HepG2 (cell line): Measurements from ENCODE around the gene SCAI. TPM values are rescaled to one million over a fixed set of nuclear protein-coding genes. Genes with fewer than 3 reads are reported as not detected.

Experiments used
- ATAC-seq: fragments of 200-7000 bp; cut with Tn5 transposase; 3 replicates; pipeline ENCODE4 v1.9.1; 2020; ENCODE audit warnings: mild to moderate bottlenecking, moderate library complexity
- BruUV-seq: library from RNA; stranded (reverse); fragments of 400-500 nt; replicated peaks from 2 replicates; lab custom pipeline; 2021; lab: Mats Ljungman, UMichigan
- CTCF ChIA-PET: fragments of 300-600 bp; formaldehyde crosslinking; extraction: SDS; loops from one replicate; lab custom pipeline; 2021; ENCODE audit warnings: low total read pairs, inconsistent platforms, low intra/inter-chr PET ratio; lab: Yijun Ruan, JAX
- POLR2A ChIA-PET: fragments of 350-600 bp; sonication (Branson Sonifier 250); formaldehyde crosslinking; loops from one replicate; lab custom pipeline; 2020; ENCODE audit warnings: antibody characterized with exemption, inconsistent platforms; lab: Yijun Ruan, JAX
- DNase-seq: peaks from one replicate; pipeline ENCODE4 v3.0.0-alpha.2; 2015; ENCODE audit warnings: low spot score
- FAIRE-seq: peaks from 3 replicates; lab custom pipeline; 2011; peaks lifted over from hg19 to GRCh38; lab: Jason Lieb, UNC
- H2AFZ ChIP-seq: one replicate; pipeline ENCODE4 v1.6.1; 2011; ENCODE audit warnings: low read length, inconsistent platforms
- H3K27ac ChIP-seq: fragments of 300-600 bp; 3 replicates; pipeline ENCODE4 v1.8.0; 2011; ENCODE audit warnings: mixed run types, mild to moderate bottlenecking, mixed read lengths, low read length, inconsistent platforms; ENCODE audit not compliant: insufficient read depth; ENCODE audit errors: extremely low read length
- H3K27me3 ChIP-seq, 2 experiments: fragments of 200-600 bp in 1 of 2; 2 replicates in 1 of 2; 3 replicates in 1 of 2; pipeline versions ENCODE4 v1.6.0 to v1.8.0; 2011; ENCODE audit warnings: low read length in 2 of 2, mild to moderate bottlenecking in 2 of 2, moderate library complexity in 2 of 2, inconsistent platforms in 1 of 2; ENCODE audit not compliant: insufficient read depth in 2 of 2, control insufficient read depth in 1 of 2
- H3K36me3 ChIP-seq, 2 experiments: fragments of 200-600 bp in 1 of 2; replicated peaks in 1 of 2; 2 replicates in 1 of 2; 3 replicates in 1 of 2; pipeline versions ENCODE4 v1.5.1 to v1.8.0; 2011; ENCODE audit warnings: low read length in 2 of 2, inconsistent platforms in 1 of 2; ENCODE audit not compliant: insufficient read depth in 2 of 2, control insufficient read depth in 1 of 2
- H3K4me1 ChIP-seq: 2 replicates; pipeline ENCODE4 v1.5.1; 2012; ENCODE audit warnings: low read length, inconsistent platforms; ENCODE audit not compliant: insufficient read depth
- H3K4me2 ChIP-seq: 2 replicates; pipeline ENCODE4 v1.6.0; 2011; ENCODE audit warnings: low read depth, low read length, inconsistent platforms
- H3K4me3 ChIP-seq, 3 experiments: fragments of 200-600 bp in 1 of 3; sonication (generic), shearing (Covaris generic) in 1 of 3; replicated peaks in 1 of 3; 2 replicates each; pipeline ENCODE4 v1.5.1; 2011 to 2016; ENCODE audit warnings: low read length in 3 of 3, inconsistent platforms in 2 of 3, low read depth in 2 of 3, mild to moderate bottlenecking in 2 of 3, control low read depth in 1 of 3, mixed read lengths in 1 of 3; ENCODE audit not compliant: insufficient read depth in 1 of 3
- H3K79me2 ChIP-seq: one replicate; pipeline ENCODE4 v1.6.1; 2011; ENCODE audit warnings: low read length, inconsistent platforms; ENCODE audit not compliant: insufficient read depth
- H3K9ac ChIP-seq: 2 replicates; pipeline ENCODE4 v1.6.0; 2011; ENCODE audit warnings: mild to moderate bottlenecking, low read depth, low read length, inconsistent platforms; ENCODE audit not compliant: insufficient read depth
- H3K9me3 ChIP-seq: 2 replicates; pipeline ENCODE4 v1.5.1; 2012; ENCODE audit warnings: mild to moderate bottlenecking, low read length
- H4K20me1 ChIP-seq: 2 replicates; pipeline ENCODE4 v1.6.0; 2011; ENCODE audit warnings: inconsistent platforms, mild to moderate bottlenecking, low read length, moderate library complexity; ENCODE audit not compliant: insufficient read depth
- ATF2 ChIP-seq: sonication (generic); formaldehyde crosslinking; IDR thresholded peaks from 2 replicates; pipeline ENCODE4 v1.4.0; 2020; ENCODE audit warnings: missing genetic modification reagents
- CEBPB ChIP-seq: IDR thresholded peaks from 2 replicates; pipeline ENCODE4 v1.6.1; 2011; ENCODE audit warnings: low read depth, low read length, improper control_type of control experiment, borderline replicate concordance
- HNRNPL ChIP-seq: fragments of 200-400 bp; formaldehyde crosslinking; IDR thresholded peaks from 2 replicates; pipeline ENCODE4 v1.6.1; 2017; ENCODE audit warnings: mild to moderate bottlenecking, low read depth, low read length
- MLXIP ChIP-seq: sonication (generic); formaldehyde crosslinking; IDR thresholded peaks from 2 replicates; pipeline ENCODE4 v1.9.0; 2021; ENCODE audit warnings: missing genetic modification reagents, borderline replicate concordance
- PITX1 ChIP-seq: sonication (generic); formaldehyde crosslinking; IDR thresholded peaks from 2 replicates; pipeline ENCODE4 v1.5.1; 2020; ENCODE audit warnings: mild to moderate bottlenecking, missing genetic modification reagents
- PLSCR1 ChIP-seq: sonication (generic); formaldehyde crosslinking; IDR thresholded peaks from 2 replicates; pipeline ENCODE4 v1.5.0; 2020; ENCODE audit warnings: missing genetic modification reagents, mild to moderate bottlenecking, borderline replicate concordance
- THRA ChIP-seq: sonication (generic); formaldehyde crosslinking; IDR thresholded peaks from 2 replicates; pipeline ENCODE4 v1.4.0; 2020; ENCODE audit warnings: missing genetic modification reagents, borderline replicate concordance
- ZFP91 ChIP-seq: sonication (generic); formaldehyde crosslinking; IDR thresholded peaks from 2 replicates; pipeline ENCODE4 v1.9.0; 2022; ENCODE audit warnings: missing genetic modification reagents, mild to moderate bottlenecking, borderline replicate concordance
- ZNF20 ChIP-seq: sonication (generic); formaldehyde crosslinking; IDR thresholded peaks from 2 replicates; pipeline ENCODE4 v1.4.0; 2020; ENCODE audit warnings: mild to moderate bottlenecking, moderate library complexity, missing genetic modification reagents
- ZNF24 ChIP-seq: fragments of 450-650 bp; IDR thresholded peaks from 2 replicates; pipeline ENCODE4 v1.6.1; 2017; ENCODE audit warnings: antibody characterized with exemption, mild to moderate bottlenecking
- ZNF432 ChIP-seq: sonication (generic); formaldehyde crosslinking; IDR thresholded peaks from 2 replicates; pipeline ENCODE4 v1.5.0; 2020; ENCODE audit warnings: missing genetic modification reagents, mild to moderate bottlenecking, borderline replicate concordance
- ZNF672 ChIP-seq: sonication (generic); formaldehyde crosslinking; IDR thresholded peaks from 2 replicates; pipeline ENCODE4 v1.8.1; 2022; ENCODE audit warnings: missing genetic modification reagents
- WGBS: methylation state at CpG from one replicate; pipeline ENCODE4 v1.1.6; 2017; ENCODE audit warnings: low lambda C conversion rate; 5-methylcytosine and 5-hydroxymethylcytosine counted together
- in situ Hi-C: cut with HindIII; loops from 2 replicates; pipeline ENCODE4 v1.10.0; 2017; ENCODE audit warnings: low pct_unique_long_range_greater_than_20kb; ENCODE audit not compliant: extremely low pct_ligation_motif_present
- intact Hi-C: fragments of 100-400 bp; cut with micrococcal nuclease; formaldehyde crosslinking; loops from one replicate; pipeline ENCODE4 v1.10.0; 2022; ENCODE audit not compliant: unreplicated experiment
- polyA plus RNA-seq, 8 experiments: library from polyadenylated mRNA; depleted of rRNA in 3 of 8; stranded (reverse) in 7 of 8; unstranded in 1 of 8; fragments of >200 nt; fragmentation: Illumina TruSeq in 4 of 8; extraction: Trizol in 4 of 8; gene quantifications; 2 replicates each; pipeline versions ENCODE4 v1.2.1 to v1.2.3, GENCODE V29; 2011 to 2016; ENCODE audit warnings: low read depth in 4 of 8, missing spikeins in 1 of 8, mixed read lengths in 1 of 8; ENCODE audit not compliant: insufficient read depth in 1 of 8
- total RNA-seq, 5 experiments: library from RNA; depleted of rRNA; stranded (reverse); fragments of >200 nt; fragmentation: Illumina TruSeq; extraction: Trizol; gene quantifications; 2 replicates each; pipeline ENCODE4 v1.2.3, GENCODE V29; 2016; ENCODE audit warnings: low read depth in 1 of 5

SCAI gene
- total and polyA plus RNA-seq, 2 of the 13 experiments (the other 11 are each of a cell fraction or from before 2014, with no cell fraction given): 4.4 to 8.4 TPM

- Histone ChIP-seq H3K4me3 (no peak overlapping the region), H3K36me3 (no peaks in the 10 kb centered on the region), H3K9me3 (no peaks in the 10 kb centered on the region), H3K9ac (no peak overlapping the region), H3K79me2 (no peaks in the 10 kb centered on the region), H4K20me1 (no peaks in the 10 kb centered on the region), H3K4me1 (no peaks in the 10 kb centered on the region), H2AFZ (no peak overlapping the region), H3K4me2 (no peak overlapping the region), H3K27me3 (no peaks in the 10 kb centered on the region), H3K27ac (no peak overlapping the region)
- no peak for DNase-seq
- in situ Hi-C loops (no loop called here), intact Hi-C loops (no loop called here)
- no peak for FAIRE-seq
- CTCF ChIA-PET: no interaction called here
- POLR2A ChIA-PET: no interaction called here
- 90% methylated on average over 10 of the region's 10 CpGs for WGBS
- BruUV-seq: no TSS peak
- ATAC-seq: no peak
- TF ChIP-seq PLSCR1: no peak
- no peak for TF ChIP-seq ZNF20 (CRISPR knock-in tag)
- no peak for TF ChIP-seq MLXIP (CRISPR knock-in tag)
- TF ChIP-seq ATF2 (CRISPR knock-in tag): no peak
- TF ChIP-seq THRA: no peak
- TF ChIP-seq ZNF432 (CRISPR knock-in tag): no peak
- no peak for TF ChIP-seq ZNF24
- no peak for TF ChIP-seq PITX1 (CRISPR knock-in tag)
- no peak for TF ChIP-seq ZFP91 (CRISPR knock-in tag)
- TF ChIP-seq ZNF672 (CRISPR knock-in tag): no peak
- no peak for TF ChIP-seq HNRNPL
- TF ChIP-seq CEBPB: no peak
These were observed 76.3 kb downstream of the SCAI start for GRCh38 chr9:125066839-125067619.
